Measurements from ENCODE around the gene YIF1A. TPM values are rescaled to one million over a fixed set of nuclear protein-coding genes. Genes with fewer than 3 reads are reported as not detected.
A peak's percentile ranks its signal among the peaks of the same experiment; 100 is the strongest.

The YIF1A gene
- total and polyA plus RNA-seq, 8 donors = 11.6 to 122 (median 60.9) TPM

DNA sequence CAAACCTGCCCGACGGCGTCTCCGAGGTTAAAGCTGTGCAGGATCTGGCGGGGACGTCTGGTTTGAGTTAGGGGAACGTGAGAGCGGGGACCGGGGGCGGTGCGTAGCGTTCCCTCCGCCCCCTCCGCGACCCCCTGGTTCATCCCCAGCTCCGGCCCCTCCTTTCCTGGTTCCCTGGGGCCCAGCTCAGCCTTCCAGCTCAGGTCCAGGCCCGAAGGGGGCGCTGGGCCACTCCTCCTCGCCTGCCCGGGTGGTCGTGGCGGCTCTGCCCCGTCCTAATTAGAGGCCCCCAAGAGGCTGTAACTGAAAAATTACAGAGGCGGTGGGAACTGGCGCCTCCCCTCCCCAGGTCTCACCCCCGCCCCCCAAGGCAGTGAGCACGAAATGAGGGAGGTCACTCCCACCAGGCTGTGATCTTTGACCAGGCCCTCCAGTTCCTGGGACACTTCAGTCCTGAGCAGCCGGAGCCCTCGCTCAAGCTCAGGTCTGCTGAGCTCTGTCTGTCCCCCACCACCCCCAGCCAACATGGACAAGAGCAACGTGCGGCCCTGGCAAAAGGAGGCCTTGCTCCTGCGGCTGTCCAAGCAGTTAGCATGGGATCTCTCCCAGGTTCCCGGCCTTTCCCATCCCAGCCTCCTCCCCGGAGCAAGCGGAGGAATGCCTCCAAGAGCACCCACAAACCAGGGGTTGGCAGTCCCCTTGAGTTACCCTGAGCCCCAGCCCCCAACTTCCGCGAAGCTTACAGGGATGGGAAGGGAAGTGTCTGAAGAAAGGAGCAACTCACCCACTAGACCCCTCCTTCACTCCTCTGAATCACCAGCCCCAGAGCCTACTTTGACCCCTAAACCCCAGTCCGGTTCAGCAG lies 24.6 kb upstream of the YIF1A start:
- peaks cover 44 to 64% (median 59%) of the 10 kb centered on the region in 4 donors for H3K4me1 ChIP-seq
- DNase-seq = peak in 1 of 2 donors; percentile 91
- 40 to 55% (median 53%) methylated on average over 28 to 38 of the region's 38 CpGs for WGBS, 5 donors

GRCh38 chr11:66312549-66313320 lies 23.8 kb upstream of the YIF1A start:
- WGBS, 5 donors = 1 to 8% (median 2%) methylated on average over 11 to 52 of the region's 52 CpGs
- Histone ChIP-seq H3K27me3 (peaks cover 0 to 12% (median 0%) of the 10 kb centered on the region in 3 donors), H3K4me1 (peaks cover 36 to 56% (median 51%) of the 10 kb centered on the region in 4 donors), H3K9me3 (no peaks in the 10 kb centered on the region), H3K4me3 (peak overlapping the region; percentile 46 to 56 (median 56)), H3K36me3 (no peaks in the 10 kb centered on the region), H3K27ac (peak overlapping the region; percentile 84 to 94 (median 90))
- peak; percentile 99 to 100 for DNase-seq
- intact Hi-C loops (cut with DNase I; ENCODE audit: low total_unique reads) = loop anchor here (10.0 kb wide), 1 partner anchor 72 kb away; no protein-coding TSS in a partner anchor
- TF ChIP-seq CTCF (IDR thresholded peaks at IDR 0.05) (no peak), POLR2AphosphoS5 (IDR thresholded peaks at IDR 0.05) (peak; percentile 10 to 50 (median 30))

More for the DNA sequence above, 24.6 kb upstream of the YIF1A start:
- H3K4me3 ChIP-seq = peak overlapping the region; percentile 46 to 56 (median 56)
- no peaks in the 10 kb centered on the region for H3K9me3 ChIP-seq
- peaks cover 0 to 12% (median 0%) of the 10 kb centered on the region in 3 donors for H3K27me3 ChIP-seq
- intact Hi-C loops (cut with DNase I; ENCODE audit: low total_unique reads) = loop anchor here (10.0 kb wide), 1 partner anchor 71 kb away; no protein-coding TSS in a partner anchor
- TF ChIP-seq POLR2AphosphoS5 (IDR thresholded peaks at IDR 0.05) = no peak
- TF ChIP-seq CTCF (IDR thresholded peaks at IDR 0.05) = no peak
- TF ChIP-seq POLR2A (IDR thresholded peaks at IDR 0.05) = no peak
- no peak for TF ChIP-seq EP300 (IDR thresholded peaks at IDR 0.05)
- H3K27ac ChIP-seq = peak overlapping the region; percentile 80 to 94 (median 88)
- no peaks in the 10 kb centered on the region for H3K36me3 ChIP-seq

GRCh38 chr11:66311965-66312548 lies 23.1 kb upstream of the YIF1A start:
- no peaks in the 10 kb centered on the region for H3K9me3 ChIP-seq
- TF ChIP-seq POLR2A (IDR thresholded peaks at IDR 0.05) (no peak), CTCF (IDR thresholded peaks at IDR 0.05) (peak in 4 of 7 experiments; percentile 74 to 96 (median 88)), EP300 (IDR thresholded peaks at IDR 0.05) (no peak), POLR2AphosphoS5 (IDR thresholded peaks at IDR 0.05) (peak in 2 of 3 donors; percentile 25 to 44)
- no peaks in the 10 kb centered on the region for H3K36me3 ChIP-seq
- WGBS, 5 donors = 0 to 1% (median 0%) methylated on average over 25 to 44 of the region's 44 CpGs
- peak overlapping the region; percentile 84 to 94 (median 90) for H3K27ac ChIP-seq
- peaks cover 29 to 49% (median 44%) of the 10 kb centered on the region in 4 donors for H3K4me1 ChIP-seq
- H3K4me3 ChIP-seq = peak overlapping the region; percentile 46 to 56 (median 56)
- H3K27me3 ChIP-seq = peaks cover 0 to 9% (median 0%) of the 10 kb centered on the region in 3 donors
- DNase-seq = peak; percentile 95 to 97
- intact Hi-C loops (cut with DNase I; ENCODE audit: low total_unique reads) = loop anchor here (10.0 kb wide), 1 partner anchor 73 kb away; no protein-coding TSS in a partner anchor

Data from stomach (tissue), 9 donors.